ENCODE measurements around the gene PDCD2.

- TF ChIP-seq POLR2A (IDR thresholded peaks at IDR 0.05) (no peak), CTCF (IDR thresholded peaks at IDR 0.05) (no peak)
Measured at GRCh38 chr6:170553534-170554012, 30.9 kb downstream of the PDCD2 start.
